Measurements from ENCODE around the gene HHLA2. TPM values are rescaled to one million over a fixed set of nuclear protein-coding genes. Genes with fewer than 3 reads are reported as not detected.
"Not testable (repeated sequence)": the region's sequence is repeated elsewhere in the genome, so short reads cannot be mapped to it uniquely, and the experiment has no call there.

HHLA2 gene
- total RNA-seq, 2 experiments from 2014 or later: 5.2 to 9.4 TPM

DNA sequence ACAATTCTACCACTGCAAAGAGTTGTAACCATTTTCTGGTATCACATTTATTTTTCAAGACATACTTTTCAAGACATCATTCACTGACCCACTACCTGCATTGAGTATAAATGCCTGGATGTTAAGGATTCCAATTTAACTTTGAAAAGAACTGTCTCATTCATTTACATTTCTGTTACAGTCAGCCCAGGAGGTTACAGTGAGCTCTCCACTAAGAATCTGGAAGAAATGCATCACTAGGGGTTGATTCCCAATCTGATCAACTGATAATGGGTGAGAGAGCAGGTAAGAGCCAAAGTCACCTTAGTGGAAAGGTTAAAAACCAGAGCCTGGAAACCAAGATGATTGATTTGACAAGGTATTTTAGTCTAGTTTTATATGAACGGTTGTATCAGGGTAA, 81.0 kb downstream of the HHLA2 start:
- Mint-ChIP-seq H3K9me3 (ENCODE audit: low read depth) (peaks cover 2% of the 10 kb centered on the region), H3K4me3 (no peak overlapping the region), H3K36me3 (peaks cover 13% of the 10 kb centered on the region), H3K27ac (no peak overlapping the region), H3K4me1 (no peaks in the 10 kb centered on the region), H3K27me3 (no peaks in the 10 kb centered on the region)
- ATAC-seq: no peak
- CTCF ChIA-PET: no interaction called here
- DNase-seq: no peak

GRCh38 chr3:108378153-108378951, 82.0 kb downstream of the HHLA2 start:
- no peaks in the 10 kb centered on the region for H3K4me1 Mint-ChIP-seq
- peaks cover 2% of the 10 kb centered on the region for H3K9me3 Mint-ChIP-seq (ENCODE audit: low read depth)
- peaks cover 13% of the 10 kb centered on the region for H3K36me3 Mint-ChIP-seq
- DNase-seq: no peak
- no peaks in the 10 kb centered on the region for H3K27me3 Mint-ChIP-seq
- no peak overlapping the region for H3K4me3 Mint-ChIP-seq
- ATAC-seq: no peak
- H3K27ac Mint-ChIP-seq: no peak overlapping the region
- CTCF ChIA-PET: no interaction called here

DNA sequence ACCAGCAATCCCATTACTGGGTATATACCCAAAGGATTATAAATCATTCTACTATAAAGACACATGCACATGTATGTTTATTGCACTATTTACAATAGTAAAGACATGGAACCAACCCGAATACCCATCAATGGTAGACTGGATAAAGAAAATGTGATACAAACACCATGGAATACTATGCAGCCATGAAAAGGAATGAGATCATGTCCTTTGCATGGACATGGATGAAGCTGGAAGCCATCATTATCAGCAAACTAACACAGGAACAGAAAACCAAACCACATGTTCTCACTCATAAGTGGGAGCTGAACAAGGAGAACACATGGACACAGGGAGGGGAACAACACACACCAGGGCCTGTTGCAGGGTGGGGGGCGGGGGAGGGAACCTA, 82.6 kb downstream of the HHLA2 start:
- H3K4me3 Mint-ChIP-seq; ATAC-seq; H3K27me3 Mint-ChIP-seq; H3K9me3 Mint-ChIP-seq (ENCODE audit: low read depth); H3K4me1 Mint-ChIP-seq; H3K27ac Mint-ChIP-seq; DNase-seq; CTCF ChIA-PET: not testable (repeated sequence)
- peaks cover 13% of the 10 kb centered on the region for H3K36me3 Mint-ChIP-seq

- H3K27me3 Mint-ChIP-seq: no peaks in the 10 kb centered on the region
- DNase-seq (no peak), ATAC-seq (no peak)
- H3K9me3 Mint-ChIP-seq (ENCODE audit: low read depth): peaks cover 2% of the 10 kb centered on the region
- no peaks in the 10 kb centered on the region for H3K4me1 Mint-ChIP-seq
- no peak overlapping the region for H3K4me3 Mint-ChIP-seq
- H3K27ac Mint-ChIP-seq: no peak overlapping the region
- H3K36me3 Mint-ChIP-seq: peaks cover 15% of the 10 kb centered on the region
- CTCF ChIA-PET: interaction anchor here (0.6 kb wide), 1 partner anchor 227 kb away, joined by 3 read pairs; no protein-coding TSS in a partner anchor
These were observed 83.9 kb downstream of the HHLA2 start for GRCh38 chr3:108380128-108380795.

DNA sequence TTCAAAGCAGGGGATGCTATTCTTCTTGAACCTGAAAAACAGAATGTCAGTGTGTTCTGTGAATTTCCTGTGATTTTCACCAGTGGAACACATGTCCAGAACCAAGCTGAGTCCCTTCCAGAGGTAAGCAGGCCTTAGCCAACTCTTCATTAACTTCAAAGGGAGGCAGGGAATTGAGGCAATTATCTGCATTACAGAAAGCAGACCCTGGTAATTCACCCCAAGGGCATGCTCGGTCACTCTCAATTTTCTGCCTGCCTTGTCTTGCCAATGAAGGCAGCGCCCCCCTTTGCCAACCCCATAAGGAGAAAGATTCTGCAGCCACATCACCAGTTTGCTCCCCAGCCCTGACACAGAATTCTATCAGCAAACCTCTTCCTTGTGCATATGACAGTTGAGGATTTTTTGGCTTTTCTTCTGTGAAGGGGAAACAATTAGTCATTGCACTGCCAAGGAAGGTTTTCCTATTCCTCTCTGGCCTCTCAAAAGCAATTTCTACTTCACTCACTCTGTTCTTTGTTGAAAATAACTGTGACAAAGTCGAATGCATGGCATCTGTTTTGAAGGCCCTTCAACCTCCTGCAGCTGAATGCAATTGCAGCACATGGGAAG, 85.3 kb downstream of the HHLA2 start:
- peaks cover 2% of the 10 kb centered on the region for H3K9me3 Mint-ChIP-seq (ENCODE audit: low read depth)
- H3K4me3 Mint-ChIP-seq: no peak overlapping the region
- peaks cover 17% of the 10 kb centered on the region for H3K36me3 Mint-ChIP-seq
- H3K27me3 Mint-ChIP-seq: no peaks in the 10 kb centered on the region
- DNase-seq: no peak
- CTCF ChIA-PET: no interaction called here
- ATAC-seq: no peak
- H3K27ac Mint-ChIP-seq: no peak overlapping the region
- H3K4me1 Mint-ChIP-seq: peaks cover 2% of the 10 kb centered on the region

DNA sequence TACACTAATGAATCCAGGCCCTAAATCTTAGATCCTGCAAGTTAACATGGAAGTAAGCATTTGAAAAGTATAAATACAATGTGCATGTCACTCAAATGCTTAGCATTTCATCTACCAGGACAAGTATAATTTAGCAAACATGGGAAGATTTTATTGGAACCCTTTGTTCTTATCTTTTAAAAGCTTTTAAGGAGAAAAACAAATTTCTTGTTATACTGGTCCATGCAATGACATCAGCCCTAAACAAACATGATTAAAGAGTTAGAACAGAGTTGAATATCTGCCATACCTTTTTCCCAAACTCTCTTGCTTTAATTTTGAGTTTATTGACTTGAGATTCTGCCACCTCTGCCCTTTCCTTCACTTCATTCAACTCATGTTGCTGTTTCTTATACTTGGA, 87.0 kb downstream of the HHLA2 start:
- DNase-seq (no peak), ATAC-seq (no peak)
- Mint-ChIP-seq H3K27me3 (no peaks in the 10 kb centered on the region), H3K4me3 (no peak overlapping the region), H3K4me1 (peaks cover 19% of the 10 kb centered on the region), H3K36me3 (peaks cover 8% of the 10 kb centered on the region), H3K27ac (no peak overlapping the region), H3K9me3 (ENCODE audit: low read depth) (peaks cover 2% of the 10 kb centered on the region)
- CTCF ChIA-PET: no interaction called here

- peaks cover 32% of the 10 kb centered on the region for H3K4me1 Mint-ChIP-seq
- ATAC-seq (peak; percentile 82), DNase-seq (no peak)
- peaks cover 6% of the 10 kb centered on the region for H3K27me3 Mint-ChIP-seq
- peaks cover 10% of the 10 kb centered on the region for H3K36me3 Mint-ChIP-seq
- H3K9me3 Mint-ChIP-seq (ENCODE audit: low read depth): no peaks in the 10 kb centered on the region
- CTCF ChIA-PET: interaction anchor here (0.5 to 2.0 kb wide), 2 partner anchors 18 to 256 kb away, joined by 3 to 5 read pairs; no protein-coding TSS in a partner anchor
- peak overlapping the region; percentile 39 for H3K27ac Mint-ChIP-seq
- H3K4me3 Mint-ChIP-seq: no peak overlapping the region
These were observed 90.7 kb downstream of the HHLA2 start for GRCh38 chr3:108387063-108387462.

GRCh38 chr3:108388136-108389132, 92.1 kb downstream of the HHLA2 start:
- no peaks in the 10 kb centered on the region for H3K9me3 Mint-ChIP-seq (ENCODE audit: low read depth)
- H3K4me3 Mint-ChIP-seq: no peak overlapping the region
- DNase-seq (peak; percentile 50), ATAC-seq (peak; percentile 38)
- H3K4me1 Mint-ChIP-seq: peaks cover 32% of the 10 kb centered on the region
- CTCF ChIA-PET: interaction anchor here (0.6 to 2.0 kb wide), 6 partner anchors 16 to 799 kb away, joined by 3 to 5 read pairs (median 4); no protein-coding TSS in a partner anchor
- H3K27me3 Mint-ChIP-seq: peaks cover 11% of the 10 kb centered on the region
- peak overlapping the region; percentile 37 for H3K27ac Mint-ChIP-seq
- peaks cover 11% of the 10 kb centered on the region for H3K36me3 Mint-ChIP-seq

- Mint-ChIP-seq H3K9me3 (ENCODE audit: low read depth) (no peaks in the 10 kb centered on the region), H3K36me3 (peaks cover 11% of the 10 kb centered on the region), H3K27me3 (peaks cover 11% of the 10 kb centered on the region), H3K4me3 (no peak overlapping the region), H3K27ac (no peak overlapping the region), H3K4me1 (peaks cover 34% of the 10 kb centered on the region)
- CTCF ChIA-PET: interaction anchor here (1.5 kb wide), 1 partner anchor 15 kb away, joined by 3 read pairs; no protein-coding TSS in a partner anchor
- ATAC-seq (no peak), DNase-seq (no peak)
These were observed 93.0 kb downstream of the HHLA2 start for GRCh38 chr3:108389372-108389771.

DNA sequence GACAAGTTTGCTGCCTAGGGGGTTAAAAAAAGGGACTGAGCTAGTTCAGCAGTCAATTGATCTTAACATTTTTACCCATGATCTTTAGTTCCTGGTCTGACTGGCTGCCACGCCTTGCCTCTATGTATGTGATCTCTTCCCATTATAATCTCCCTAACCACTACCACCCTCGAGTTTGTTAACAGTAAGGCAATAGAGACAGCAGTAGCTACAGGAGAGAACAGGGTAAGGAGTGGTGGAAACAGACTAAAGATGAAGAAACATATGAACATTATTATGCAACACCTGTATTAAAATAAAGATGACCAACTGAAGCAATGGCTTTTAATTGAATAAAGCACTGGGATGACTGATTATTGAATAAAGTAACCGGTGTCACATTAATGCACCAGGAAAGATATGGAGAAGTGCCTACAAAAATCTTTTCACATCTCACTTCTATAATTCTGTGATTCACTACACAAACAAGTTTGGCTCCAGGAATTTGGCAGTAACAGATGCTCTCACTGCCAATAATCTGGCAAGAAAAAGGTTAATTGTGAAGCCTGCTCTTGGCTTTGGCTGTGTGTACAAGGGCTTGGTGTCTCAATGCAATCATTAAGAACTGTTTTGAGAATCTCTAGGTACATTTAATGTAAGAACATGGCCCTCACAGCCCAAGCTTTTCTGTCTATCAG, 95.7 kb downstream of the HHLA2 start:
- Mint-ChIP-seq H3K4me1 (peaks cover 32% of the 10 kb centered on the region), H3K4me3 (no peak overlapping the region), H3K36me3 (peaks cover 9% of the 10 kb centered on the region), H3K9me3 (ENCODE audit: low read depth) (no peaks in the 10 kb centered on the region), H3K27me3 (peaks cover 11% of the 10 kb centered on the region), H3K27ac (no peak overlapping the region)
- ATAC-seq (no peak), DNase-seq (no peak)
- CTCF ChIA-PET: interaction anchor here (0.5 to 1.4 kb wide), 4 partner anchors 10 to 71 kb away, joined by 3 to 5 read pairs (median 4); no protein-coding TSS in a partner anchor

DNA sequence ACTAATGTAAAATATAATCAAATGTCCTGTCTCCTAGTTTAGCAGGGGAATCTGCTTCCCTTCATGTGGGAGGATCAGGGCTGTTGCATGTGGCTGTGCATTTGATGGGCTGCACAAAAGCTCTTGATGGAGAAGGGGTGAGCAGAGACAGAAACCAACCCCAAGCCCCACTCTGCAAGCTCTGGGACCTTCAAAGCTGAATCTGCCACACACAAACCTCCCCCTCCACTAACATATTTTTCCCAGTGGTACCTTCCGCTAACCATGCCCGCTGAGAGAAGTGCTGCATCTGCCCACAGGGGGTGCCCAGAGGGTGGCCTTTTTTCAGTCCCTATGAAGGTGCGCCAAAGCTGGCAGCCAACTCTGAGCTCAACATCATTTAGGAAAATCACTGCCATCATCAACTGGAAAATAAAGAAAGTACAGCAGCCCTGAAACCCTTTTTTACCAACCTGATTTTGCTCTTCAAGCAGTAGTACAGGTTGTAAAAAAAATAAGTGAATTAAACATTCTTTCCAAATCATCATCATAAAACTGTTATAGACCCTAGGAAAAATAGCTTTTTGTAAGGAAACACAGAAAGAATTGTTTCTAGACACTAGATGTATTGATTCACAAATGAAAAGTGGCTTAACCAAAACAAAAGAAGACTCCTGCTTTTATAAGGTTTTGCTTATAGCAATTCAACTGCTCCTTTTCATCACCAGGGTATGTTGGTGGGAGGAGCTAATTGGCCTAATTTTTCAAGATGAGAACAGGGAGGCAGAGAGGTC, 97.0 kb downstream of the HHLA2 start:
- CTCF ChIA-PET: interaction anchor here (0.7 to 1.4 kb wide), 4 partner anchors 9 to 239 kb away, joined by 3 to 5 read pairs (median 4); no protein-coding TSS in a partner anchor
- DNase-seq: no peak
- peaks cover 19% of the 10 kb centered on the region for H3K4me1 Mint-ChIP-seq
- H3K4me3 Mint-ChIP-seq: no peak overlapping the region
- peaks cover 11% of the 10 kb centered on the region for H3K27me3 Mint-ChIP-seq
- H3K27ac Mint-ChIP-seq: no peak overlapping the region
- ATAC-seq: no peak
- H3K36me3 Mint-ChIP-seq: peaks cover 9% of the 10 kb centered on the region
- H3K9me3 Mint-ChIP-seq (ENCODE audit: low read depth): no peaks in the 10 kb centered on the region

GRCh38 chr3:108394016-108394415, 97.7 kb downstream of the HHLA2 start:
- H3K27ac Mint-ChIP-seq: no peak overlapping the region
- ATAC-seq: no peak
- H3K4me3 Mint-ChIP-seq: no peak overlapping the region
- H3K36me3 Mint-ChIP-seq: peaks cover 9% of the 10 kb centered on the region
- H3K9me3 Mint-ChIP-seq (ENCODE audit: low read depth): no peaks in the 10 kb centered on the region
- CTCF ChIA-PET: no interaction called here
- no peak for DNase-seq
- peaks cover 11% of the 10 kb centered on the region for H3K27me3 Mint-ChIP-seq
- H3K4me1 Mint-ChIP-seq: peaks cover 12% of the 10 kb centered on the region

Measured in activated CD8-positive, alpha-beta memory T cell treated with anti-CD3 and anti-CD28 coated beads, Interleukin-2, amount 10 ng/mL, durations not matched to agents 7 days and 5 days (primary cell).